Measurements from ENCODE around the gene UQCRC2.

- TF ChIP-seq CTCF (IDR thresholded peaks at IDR 0.05): no peak
- TF ChIP-seq POLR2A (IDR thresholded peaks at IDR 0.05): no peak
Measured at GRCh38 chr16:21949713-21950260, 3.4 kb upstream of the UQCRC2 start.

Data from lower leg skin (tissue), 3 donors.